ENCODE data around the gene ATG14.
"Not testable (repeated sequence)": the region's sequence is repeated elsewhere in the genome, so short reads cannot be mapped to it uniquely, and the experiment has no call there.

The ATG14 gene

GRCh38 chr14:55457496-55457895 lies 45.9 kb upstream of the ATG14 start:
- no peak for TF ChIP-seq ZC3H10 (CRISPR knock-in tag; IDR thresholded peaks at IDR 0.05)
- no peak for TF ChIP-seq ESRRG (CRISPR knock-in tag; IDR thresholded peaks at IDR 0.05)
- TF ChIP-seq TOX (CRISPR knock-in tag; IDR thresholded peaks at IDR 0.05; ENCODE audit: borderline replicate concordance): no peak
- no peak for TF ChIP-seq POU6F1 (CRISPR knock-in tag; IDR thresholded peaks at IDR 0.05; ENCODE audit: borderline replicate concordance, low read depth)
- TF ChIP-seq ARNTL (CRISPR knock-in tag; IDR thresholded peaks at IDR 0.05; ENCODE audit: borderline replicate concordance, low read depth): no peak
- TF ChIP-seq RARB (CRISPR knock-in tag; IDR thresholded peaks at IDR 0.05): no peak
- no peak for TF ChIP-seq CSDC2 (CRISPR knock-in tag; IDR thresholded peaks at IDR 0.05)
- TF ChIP-seq CSRNP3 (CRISPR knock-in tag; IDR thresholded peaks at IDR 0.05): no peak
- no peak for TF ChIP-seq ZNF8 (CRISPR knock-in tag; IDR thresholded peaks at IDR 0.05)
- TF ChIP-seq TCF4 (CRISPR knock-in tag; IDR thresholded peaks at IDR 0.05; ENCODE audit: borderline replicate concordance): no peak
- no peak for TF ChIP-seq TSHZ2 (CRISPR knock-in tag; IDR thresholded peaks at IDR 0.05)
- TF ChIP-seq ZFP30 (CRISPR knock-in tag; IDR thresholded peaks at IDR 0.05): no peak
- TF ChIP-seq ISL1 (CRISPR knock-in tag; IDR thresholded peaks at IDR 0.05): no peak
- no peak for TF ChIP-seq PPARA (CRISPR knock-in tag; IDR thresholded peaks at IDR 0.05; ENCODE audit: borderline replicate concordance)
- TF ChIP-seq BACH2 (CRISPR knock-in tag; IDR thresholded peaks at IDR 0.05; ENCODE audit: borderline replicate concordance): no peak
- no peak for TF ChIP-seq ZNF565 (CRISPR knock-in tag; conservative IDR thresholded peaks at IDR 0.05; ENCODE audit: low read depth)
- TF ChIP-seq ZNF70 (CRISPR knock-in tag; IDR thresholded peaks at IDR 0.05): no peak
- no peak for ATAC-seq

- not testable (repeated sequence) for ATAC-seq
Measured at GRCh38 chr14:55456411-55456810, 44.8 kb upstream of the ATG14 start.

GRCh38 chr14:55454264-55455002 lies 42.8 kb upstream of the ATG14 start:
- ATAC-seq: peak; percentile 88
- TF ChIP-seq ZNF70 (CRISPR knock-in tag; IDR thresholded peaks at IDR 0.05) (no peak), RARB (CRISPR knock-in tag; IDR thresholded peaks at IDR 0.05) (no peak), ZFP3 (CRISPR knock-in tag; IDR thresholded peaks at IDR 0.05) (no peak), TCF4 (CRISPR knock-in tag; IDR thresholded peaks at IDR 0.05; ENCODE audit: borderline replicate concordance) (peak; percentile 41; the same call in 1 of the 2 replicates), PPARA (CRISPR knock-in tag; IDR thresholded peaks at IDR 0.05; ENCODE audit: borderline replicate concordance) (no peak), PATZ1 (CRISPR knock-in tag; IDR thresholded peaks at IDR 0.05; ENCODE audit: borderline replicate concordance) (no peak), CREB5 (CRISPR knock-in tag; IDR thresholded peaks at IDR 0.05; ENCODE audit: low read depth) (no peak), ISL1 (CRISPR knock-in tag; IDR thresholded peaks at IDR 0.05) (peak; percentile 86), CSDC2 (CRISPR knock-in tag; IDR thresholded peaks at IDR 0.05) (no peak), ZNF565 (CRISPR knock-in tag; conservative IDR thresholded peaks at IDR 0.05; ENCODE audit: low read depth) (no peak), GLIS3 (CRISPR knock-in tag; IDR thresholded peaks at IDR 0.05) (no peak), TOX (CRISPR knock-in tag; IDR thresholded peaks at IDR 0.05; ENCODE audit: borderline replicate concordance) (no peak)

Data from SK-N-SH treated with all-trans-retinoic acid at 6 μM for 48 hours (cell line).